SHP77 treated with DMSO at 0.1 percent for 48 hours (cell line): ENCODE results near the gene CDV3.

ENCODE experiments used
- DNase-seq: peaks from one replicate; lab custom pipeline; 2025; lab: John Stamatoyannopoulos, UW

CDV3 gene

DNA sequence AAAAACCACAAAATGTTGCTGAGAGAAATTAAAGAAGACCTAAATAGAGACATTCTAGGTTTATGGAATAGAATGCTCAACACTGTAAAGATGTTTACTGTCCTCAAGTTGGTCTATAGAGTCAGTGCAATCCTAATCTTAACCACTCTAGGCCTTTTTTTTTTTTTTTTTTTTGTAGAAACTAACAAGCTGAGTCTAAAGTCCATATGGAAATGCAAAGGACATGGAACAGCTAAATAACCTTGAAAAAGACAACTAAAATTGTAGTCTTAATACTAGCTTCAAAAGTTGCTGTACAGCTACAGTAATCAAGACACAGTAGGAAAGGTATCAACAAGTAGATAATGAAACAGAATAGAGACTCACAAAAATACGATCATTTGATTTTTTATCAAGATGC is 32.9 kb downstream of the CDV3 start:
- no peak for DNase-seq

GRCh38 chr3:133606902-133607301 is 33.4 kb downstream of the CDV3 start:
- DNase-seq: no peak

DNA sequence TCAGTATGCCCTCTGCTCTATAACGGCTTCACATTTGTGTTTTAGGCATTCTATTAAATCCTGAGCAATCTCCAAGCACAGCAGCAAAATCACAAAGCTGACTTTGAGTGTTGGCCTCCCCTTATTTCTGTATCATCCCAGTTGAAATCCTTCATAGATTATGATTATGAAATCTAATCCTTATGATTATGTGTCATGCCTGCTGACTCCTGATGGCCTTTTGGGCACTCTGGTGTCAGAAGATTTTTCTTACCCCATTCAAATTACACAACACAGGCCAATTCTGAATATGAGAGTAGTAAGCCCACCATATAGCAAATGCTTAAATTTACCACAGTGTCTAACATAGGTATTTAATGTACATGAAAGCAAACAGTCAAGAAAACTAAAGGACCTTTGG is 34.3 kb downstream of the CDV3 start:
- DNase-seq: no peak

- DNase-seq: no peak
Measured at GRCh38 chr3:133608388-133608787, 34.9 kb downstream of the CDV3 start.

DNA sequence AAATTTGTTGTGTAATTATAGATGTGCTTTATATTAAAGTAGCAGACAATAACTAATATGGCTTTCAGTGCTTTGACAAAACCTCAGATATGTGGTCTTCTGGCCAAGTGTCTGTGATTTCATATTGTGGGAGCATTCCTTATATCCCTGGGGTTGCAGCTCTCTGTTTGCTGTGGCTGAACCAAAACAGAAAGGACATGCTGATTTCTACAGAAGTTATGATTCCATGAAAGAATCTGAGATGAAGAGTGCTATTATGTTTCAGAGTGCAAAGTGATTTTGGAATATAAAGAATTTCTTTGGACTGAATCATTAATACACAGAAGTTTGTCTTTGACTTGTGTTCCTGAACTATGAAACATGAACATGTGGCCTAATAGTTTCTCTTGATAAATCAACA is 36.5 kb downstream of the CDV3 start:
- DNase-seq: no peak

- no peak for DNase-seq
Measured at GRCh38 chr3:133611534-133611933, 38.0 kb downstream of the CDV3 start.

DNA sequence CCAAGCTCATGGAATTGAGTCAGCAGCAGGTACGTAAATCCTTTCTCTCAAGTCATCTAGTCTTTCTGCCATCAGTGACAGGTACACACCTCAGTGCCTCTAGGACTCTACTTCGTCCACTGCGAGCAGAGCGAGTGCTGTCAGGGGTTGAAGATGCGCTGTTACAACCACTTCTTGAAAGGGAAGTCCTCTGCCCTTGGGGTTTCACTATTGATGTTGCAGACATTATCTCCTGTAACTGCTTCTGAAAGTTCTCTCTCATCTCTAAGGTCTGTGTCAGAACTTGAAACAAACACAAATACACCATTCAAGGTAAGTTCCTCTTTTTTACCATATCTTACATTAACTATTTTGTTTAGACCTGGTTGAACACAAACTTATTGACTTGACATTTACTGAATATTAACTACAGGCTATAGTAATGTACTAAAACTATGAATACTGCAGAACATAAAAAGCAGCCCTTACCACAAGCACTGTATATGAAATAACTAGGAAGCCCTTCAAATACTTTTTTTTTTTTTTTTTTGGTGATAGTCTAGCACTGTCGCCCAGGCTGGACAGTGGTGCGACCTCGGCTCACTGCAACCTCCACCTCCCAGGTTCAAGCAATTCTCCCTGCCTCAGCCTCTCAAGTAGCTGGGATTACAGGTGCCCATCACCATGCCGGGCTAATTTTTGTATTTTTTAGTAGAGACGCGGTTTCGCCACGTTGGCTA is 46.7 kb downstream of the CDV3 start:
- DNase-seq: no peak

- DNase-seq: no peak
Measured at GRCh38 chr3:133627789-133628188, 54.3 kb downstream of the CDV3 start.

DNA sequence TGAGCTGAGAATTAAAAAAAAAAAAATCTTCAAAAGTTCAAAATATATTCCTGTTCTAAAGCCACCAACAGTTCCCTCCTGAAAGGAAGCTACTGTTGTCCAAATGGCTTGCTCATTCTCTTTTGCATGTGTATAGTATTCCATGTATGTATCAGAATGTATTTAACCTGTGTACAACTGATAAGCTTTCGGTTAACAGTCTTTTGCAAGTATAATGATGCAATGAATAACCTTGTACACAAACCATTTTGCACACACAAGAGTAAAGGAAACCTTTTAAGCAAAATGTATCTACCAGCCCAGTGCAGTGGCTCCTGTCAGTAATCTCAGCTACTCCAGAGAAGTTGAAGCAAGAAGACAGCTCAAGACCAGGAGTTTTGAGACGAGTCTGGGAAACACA is 55.7 kb downstream of the CDV3 start:
- no peak for DNase-seq

DNA sequence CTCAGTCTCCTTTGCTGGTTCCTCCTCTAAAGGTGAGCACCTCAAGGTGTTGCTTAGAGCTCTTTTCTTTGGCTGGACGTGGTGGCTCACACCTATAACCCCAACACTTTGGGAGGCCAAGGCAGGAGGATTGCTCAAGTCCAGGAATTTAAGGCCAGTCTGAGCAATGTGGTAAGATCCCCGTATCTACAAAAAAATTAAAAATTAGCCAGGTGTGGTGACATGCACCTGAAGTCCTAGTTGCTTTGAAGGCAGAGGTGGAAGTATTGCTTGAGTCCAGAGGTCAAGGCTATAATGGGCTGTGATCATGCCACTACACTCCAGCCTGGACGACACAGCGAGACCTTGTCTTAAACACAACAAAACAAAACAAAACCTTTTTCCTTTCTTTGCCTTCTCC is 60.0 kb downstream of the CDV3 start:
- DNase-seq: no peak
